ENCODE measurements around the gene MINAR2. TPM values are rescaled to one million over a fixed set of nuclear protein-coding genes. Genes with fewer than 3 reads are reported as not detected.

Gene MINAR2
- total RNA-seq, 1 donor from 2014 or later, result not detected

GRCh38 chr5:129718471-129719090 is 29.3 kb upstream of the MINAR2 start:
- Mint-ChIP-seq H3K27ac (ENCODE audit: unreplicated experiment) (no peak overlapping the region), H3K27me3 (ENCODE audit: unreplicated experiment) (no peaks in the 10 kb centered on the region), H3K4me1 (ENCODE audit: unreplicated experiment) (peaks cover 9% of the 10 kb centered on the region), H3K36me3 (ENCODE audit: unreplicated experiment) (no peaks in the 10 kb centered on the region), H3K4me3 (ENCODE audit: unreplicated experiment) (no peak overlapping the region), H3K9me3 (ENCODE audit: unreplicated experiment) (no peaks in the 10 kb centered on the region)
- DNase-seq (ENCODE audit: extremely low spot score, unreplicated experiment), result no peak
- no peak for TF ChIP-seq CTCF (IDR thresholded peaks at IDR 0.05)

- H3K27ac Mint-ChIP-seq (ENCODE audit: unreplicated experiment), result no peak overlapping the region
- H3K9me3 Mint-ChIP-seq (ENCODE audit: unreplicated experiment), result no peaks in the 10 kb centered on the region
- H3K36me3 Mint-ChIP-seq (ENCODE audit: unreplicated experiment), result no peaks in the 10 kb centered on the region
- no peak for DNase-seq (ENCODE audit: extremely low spot score, unreplicated experiment)
- no peak for TF ChIP-seq CTCF (IDR thresholded peaks at IDR 0.05)
- H3K27me3 Mint-ChIP-seq (ENCODE audit: unreplicated experiment), result no peaks in the 10 kb centered on the region
- peaks cover 3% of the 10 kb centered on the region for H3K4me1 Mint-ChIP-seq (ENCODE audit: unreplicated experiment)
- H3K4me3 Mint-ChIP-seq (ENCODE audit: unreplicated experiment), result no peak overlapping the region
Observed at GRCh38 chr5:129724222-129724621, 23.7 kb upstream of the MINAR2 start.

GRCh38 chr5:129724647-129725046 is 23.2 kb upstream of the MINAR2 start:
- TF ChIP-seq CTCF (IDR thresholded peaks at IDR 0.05), result no peak
- Mint-ChIP-seq H3K4me1 (ENCODE audit: unreplicated experiment) (peaks cover 3% of the 10 kb centered on the region), H3K9me3 (ENCODE audit: unreplicated experiment) (no peaks in the 10 kb centered on the region), H3K27me3 (ENCODE audit: unreplicated experiment) (no peaks in the 10 kb centered on the region), H3K27ac (ENCODE audit: unreplicated experiment) (no peak overlapping the region), H3K4me3 (ENCODE audit: unreplicated experiment) (no peak overlapping the region), H3K36me3 (ENCODE audit: unreplicated experiment) (no peaks in the 10 kb centered on the region)
- DNase-seq (ENCODE audit: extremely low spot score, unreplicated experiment), result no peak

GRCh38 chr5:129739773-129740172 is 8.1 kb upstream of the MINAR2 start:
- Mint-ChIP-seq H3K9me3 (ENCODE audit: unreplicated experiment) (no peaks in the 10 kb centered on the region), H3K27ac (ENCODE audit: unreplicated experiment) (no peak overlapping the region), H3K27me3 (ENCODE audit: unreplicated experiment) (no peaks in the 10 kb centered on the region), H3K4me3 (ENCODE audit: unreplicated experiment) (no peak overlapping the region), H3K4me1 (ENCODE audit: unreplicated experiment) (no peaks in the 10 kb centered on the region), H3K36me3 (ENCODE audit: unreplicated experiment) (no peaks in the 10 kb centered on the region)
- TF ChIP-seq CTCF (IDR thresholded peaks at IDR 0.05), result no peak
- no peak for DNase-seq (ENCODE audit: extremely low spot score, unreplicated experiment)

DNA sequence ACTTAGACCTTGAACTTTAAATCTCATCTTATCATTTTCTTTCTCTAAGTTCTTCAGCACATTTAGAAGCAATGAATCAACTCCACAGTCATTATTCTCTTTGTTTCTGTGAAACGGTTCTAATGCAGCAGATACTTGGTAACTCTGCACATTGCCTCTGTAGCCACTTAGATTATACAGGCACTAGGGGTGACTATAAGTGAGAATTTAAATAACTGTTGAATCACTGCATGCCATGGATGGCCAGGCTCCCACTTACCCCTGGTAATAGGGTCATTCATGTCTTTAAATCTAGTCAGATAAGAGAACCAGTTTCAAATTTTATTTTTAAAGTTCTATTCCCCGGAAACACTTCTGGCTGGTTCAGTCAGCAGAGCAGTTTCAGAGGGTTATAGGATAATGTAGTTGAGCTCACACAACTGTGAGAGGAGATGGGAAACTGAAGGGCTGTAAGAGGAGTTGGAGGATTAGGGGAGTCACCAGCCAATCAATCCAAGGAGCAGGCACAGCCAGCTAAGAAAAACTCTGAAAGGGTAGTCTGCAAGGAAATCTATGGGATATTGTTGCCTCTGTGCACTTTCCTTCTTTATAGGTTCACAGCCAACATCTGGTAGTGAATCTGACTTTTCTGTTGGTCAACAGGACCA is 4.2 kb upstream of the MINAR2 start:
- Mint-ChIP-seq H3K27ac (ENCODE audit: unreplicated experiment) (no peak overlapping the region), H3K9me3 (ENCODE audit: unreplicated experiment) (no peaks in the 10 kb centered on the region), H3K4me3 (ENCODE audit: unreplicated experiment) (no peak overlapping the region), H3K27me3 (ENCODE audit: unreplicated experiment) (no peaks in the 10 kb centered on the region), H3K36me3 (ENCODE audit: unreplicated experiment) (no peaks in the 10 kb centered on the region), H3K4me1 (ENCODE audit: unreplicated experiment) (no peaks in the 10 kb centered on the region)
- DNase-seq (ENCODE audit: extremely low spot score, unreplicated experiment), result no peak
- no peak for TF ChIP-seq CTCF (IDR thresholded peaks at IDR 0.05)

Measured in osteocyte (in vitro differentiated cells).